Retinal pigment epithelial cell (primary cell): ENCODE results near the gene GSN.

Experiments
- DNase-seq: peaks from one replicate; pipeline ENCODE4 v3.0.0-alpha.2; 2010; ENCODE audit warnings: low read depth
- H3K4me3 ChIP-seq: 2 replicates; pipeline ENCODE4 v1.5.1; 2011; ENCODE audit warnings: mild to moderate bottlenecking, low read length, control low read depth, moderate library complexity
- CTCF ChIP-seq: conservative IDR thresholded peaks from 2 replicates; pipeline ENCODE4 v1.5.1; 2011; ENCODE audit warnings: low read depth, low read length, control low read depth, inconsistent platforms

GSN gene

GRCh38 chr9:121364886-121365285 lies 96.9 kb downstream of the GSN start:
- no peak for TF ChIP-seq CTCF
- H3K4me3 ChIP-seq: no peak overlapping the region
- DNase-seq: no peak

- TF ChIP-seq CTCF: no peak
- no peak overlapping the region for H3K4me3 ChIP-seq
Observed at GRCh38 chr9:121365564-121365963, 97.6 kb downstream of the GSN start.

GRCh38 chr9:121366611-121367192 lies 98.7 kb downstream of the GSN start:
- no peak for TF ChIP-seq CTCF
- DNase-seq: no peak
- H3K4me3 ChIP-seq: no peak overlapping the region

More at GRCh38 chr9:121365564-121365963, 97.6 kb downstream of the GSN start:
- DNase-seq: no peak

- no peak for TF ChIP-seq CTCF
- H3K4me3 ChIP-seq: no peak overlapping the region
- no peak for DNase-seq
Observed at GRCh38 chr9:121367306-121368137, 99.6 kb downstream of the GSN start.

GRCh38 chr9:121368138-121368522 lies 100.2 kb downstream of the GSN start:
- no peak for TF ChIP-seq CTCF
- no peak overlapping the region for H3K4me3 ChIP-seq
- DNase-seq: no peak

GRCh38 chr9:121368745-121369144 lies 100.8 kb downstream of the GSN start:
- no peak overlapping the region for H3K4me3 ChIP-seq
- TF ChIP-seq CTCF: no peak
- DNase-seq: no peak

GRCh38 chr9:121369595-121370265 lies 101.8 kb downstream of the GSN start, which contains the start of gene STOM:
Gene STOM (minus strand): TSS chr9:121370250. CDS start chr9:121370187, 63 bp downstream.
- no peak for DNase-seq
- H3K4me3 ChIP-seq: peak within 1 kb of the TSS; percentile 70
- TF ChIP-seq CTCF: no peak
